ENCODE measurements around the gene PKP4.

- TF ChIP-seq, protein P1, sequence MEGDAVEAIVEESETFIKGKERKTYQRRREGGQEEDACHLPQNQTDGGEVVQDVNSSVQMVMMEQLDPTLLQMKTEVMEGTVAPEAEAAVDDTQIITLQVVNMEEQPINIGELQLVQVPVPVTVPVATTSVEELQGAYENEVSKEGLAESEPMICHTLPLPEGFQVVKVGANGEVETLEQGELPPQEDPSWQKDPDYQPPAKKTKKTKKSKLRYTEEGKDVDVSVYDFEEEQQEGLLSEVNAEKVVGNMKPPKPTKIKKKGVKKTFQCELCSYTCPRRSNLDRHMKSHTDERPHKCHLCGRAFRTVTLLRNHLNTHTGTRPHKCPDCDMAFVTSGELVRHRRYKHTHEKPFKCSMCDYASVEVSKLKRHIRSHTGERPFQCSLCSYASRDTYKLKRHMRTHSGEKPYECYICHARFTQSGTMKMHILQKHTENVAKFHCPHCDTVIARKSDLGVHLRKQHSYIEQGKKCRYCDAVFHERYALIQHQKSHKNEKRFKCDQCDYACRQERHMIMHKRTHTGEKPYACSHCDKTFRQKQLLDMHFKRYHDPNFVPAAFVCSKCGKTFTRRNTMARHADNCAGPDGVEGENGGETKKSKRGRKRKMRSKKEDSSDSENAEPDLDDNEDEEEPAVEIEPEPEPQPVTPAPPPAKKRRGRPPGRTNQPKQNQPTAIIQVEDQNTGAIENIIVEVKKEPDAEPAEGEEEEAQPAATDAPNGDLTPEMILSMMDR (IDR thresholded peaks at IDR 0.05; ENCODE audit: insufficient read depth, low read length, poor library complexity, severe bottlenecking): no peak
- TF ChIP-seq EZH2phosphoT487 (conservative IDR thresholded peaks at IDR 0.05; ENCODE audit: low read length): no peak
These were observed 272.7 kb downstream of the PKP4 start for GRCh38 chr2:158729451-158729850.
